ENCODE results near the gene C22orf31.

Gene C22orf31

DNA sequence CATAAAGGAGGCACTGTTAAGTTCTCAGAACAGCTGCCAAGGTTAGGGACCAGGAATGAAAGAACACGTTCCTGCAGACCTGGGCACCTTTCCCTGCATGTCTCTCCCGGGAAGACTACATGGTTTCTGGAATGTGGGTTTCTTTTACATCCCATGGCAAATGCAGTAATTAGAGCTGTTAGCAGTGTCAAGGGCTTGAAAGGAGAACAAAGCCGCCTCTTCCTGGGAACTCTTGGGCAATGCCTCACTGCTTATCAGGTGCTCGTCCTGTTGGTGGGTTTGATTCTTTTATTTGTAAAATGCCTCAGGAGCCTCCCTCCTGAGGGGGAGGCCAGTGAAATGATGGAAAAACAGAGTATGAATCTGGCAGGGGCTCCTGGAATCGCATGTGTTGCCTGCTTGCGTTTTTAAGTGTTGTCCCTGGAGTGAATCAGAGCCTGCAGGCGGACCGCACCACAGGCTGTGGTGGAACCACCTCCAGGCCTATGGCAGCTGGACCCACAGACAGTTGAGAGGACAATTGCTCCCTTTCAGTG lies 723 bp upstream of the C22orf31 start (continued):
- no peak for TF ChIP-seq ZNF23 (tag by site-specific recombination; IDR thresholded peaks at IDR 0.05; ENCODE audit: borderline replicate concordance)
- TF ChIP-seq, protein P1, sequence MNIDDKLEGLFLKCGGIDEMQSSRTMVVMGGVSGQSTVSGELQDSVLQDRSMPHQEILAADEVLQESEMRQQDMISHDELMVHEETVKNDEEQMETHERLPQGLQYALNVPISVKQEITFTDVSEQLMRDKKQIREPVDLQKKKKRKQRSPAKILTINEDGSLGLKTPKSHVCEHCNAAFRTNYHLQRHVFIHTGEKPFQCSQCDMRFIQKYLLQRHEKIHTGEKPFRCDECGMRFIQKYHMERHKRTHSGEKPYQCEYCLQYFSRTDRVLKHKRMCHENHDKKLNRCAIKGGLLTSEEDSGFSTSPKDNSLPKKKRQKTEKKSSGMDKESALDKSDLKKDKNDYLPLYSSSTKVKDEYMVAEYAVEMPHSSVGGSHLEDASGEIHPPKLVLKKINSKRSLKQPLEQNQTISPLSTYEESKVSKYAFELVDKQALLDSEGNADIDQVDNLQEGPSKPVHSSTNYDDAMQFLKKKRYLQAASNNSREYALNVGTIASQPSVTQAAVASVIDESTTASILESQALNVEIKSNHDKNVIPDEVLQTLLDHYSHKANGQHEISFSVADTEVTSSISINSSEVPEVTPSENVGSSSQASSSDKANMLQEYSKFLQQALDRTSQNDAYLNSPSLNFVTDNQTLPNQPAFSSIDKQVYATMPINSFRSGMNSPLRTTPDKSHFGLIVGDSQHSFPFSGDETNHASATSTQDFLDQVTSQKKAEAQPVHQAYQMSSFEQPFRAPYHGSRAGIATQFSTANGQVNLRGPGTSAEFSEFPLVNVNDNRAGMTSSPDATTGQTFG (tag by site-specific recombination; IDR thresholded peaks at IDR 0.05; ENCODE audit: borderline replicate concordance) = no peak
- TF ChIP-seq MZF1 (tag by site-specific recombination; IDR thresholded peaks at IDR 0.05; ENCODE audit: borderline replicate concordance) = no peak
- no peak for TF ChIP-seq ZNF792 (tag by site-specific recombination; IDR thresholded peaks at IDR 0.05)
- no peak for TF ChIP-seq ZNF214 (tag by site-specific recombination; IDR thresholded peaks at IDR 0.05; ENCODE audit: borderline replicate concordance)
- TF ChIP-seq, protein P2, sequence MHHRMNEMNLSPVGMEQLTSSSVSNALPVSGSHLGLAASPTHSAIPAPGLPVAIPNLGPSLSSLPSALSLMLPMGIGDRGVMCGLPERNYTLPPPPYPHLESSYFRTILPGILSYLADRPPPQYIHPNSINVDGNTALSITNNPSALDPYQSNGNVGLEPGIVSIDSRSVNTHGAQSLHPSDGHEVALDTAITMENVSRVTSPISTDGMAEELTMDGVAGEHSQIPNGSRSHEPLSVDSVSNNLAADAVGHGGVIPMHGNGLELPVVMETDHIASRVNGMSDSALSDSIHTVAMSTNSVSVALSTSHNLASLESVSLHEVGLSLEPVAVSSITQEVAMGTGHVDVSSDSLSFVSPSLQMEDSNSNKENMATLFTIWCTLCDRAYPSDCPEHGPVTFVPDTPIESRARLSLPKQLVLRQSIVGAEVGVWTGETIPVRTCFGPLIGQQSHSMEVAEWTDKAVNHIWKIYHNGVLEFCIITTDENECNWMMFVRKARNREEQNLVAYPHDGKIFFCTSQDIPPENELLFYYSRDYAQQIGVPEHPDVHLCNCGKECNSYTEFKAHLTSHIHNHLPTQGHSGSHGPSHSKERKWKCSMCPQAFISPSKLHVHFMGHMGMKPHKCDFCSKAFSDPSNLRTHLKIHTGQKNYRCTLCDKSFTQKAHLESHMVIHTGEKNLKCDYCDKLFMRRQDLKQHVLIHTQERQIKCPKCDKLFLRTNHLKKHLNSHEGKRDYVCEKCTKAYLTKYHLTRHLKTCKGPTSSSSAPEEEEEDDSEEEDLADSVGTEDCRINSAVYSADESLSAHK (tag by site-specific recombination; IDR thresholded peaks at IDR 0.05) = peak; percentile 85
- no peak for TF ChIP-seq ZNF558 (tag by site-specific recombination; IDR thresholded peaks at IDR 0.05)
- TF ChIP-seq, protein P3, sequence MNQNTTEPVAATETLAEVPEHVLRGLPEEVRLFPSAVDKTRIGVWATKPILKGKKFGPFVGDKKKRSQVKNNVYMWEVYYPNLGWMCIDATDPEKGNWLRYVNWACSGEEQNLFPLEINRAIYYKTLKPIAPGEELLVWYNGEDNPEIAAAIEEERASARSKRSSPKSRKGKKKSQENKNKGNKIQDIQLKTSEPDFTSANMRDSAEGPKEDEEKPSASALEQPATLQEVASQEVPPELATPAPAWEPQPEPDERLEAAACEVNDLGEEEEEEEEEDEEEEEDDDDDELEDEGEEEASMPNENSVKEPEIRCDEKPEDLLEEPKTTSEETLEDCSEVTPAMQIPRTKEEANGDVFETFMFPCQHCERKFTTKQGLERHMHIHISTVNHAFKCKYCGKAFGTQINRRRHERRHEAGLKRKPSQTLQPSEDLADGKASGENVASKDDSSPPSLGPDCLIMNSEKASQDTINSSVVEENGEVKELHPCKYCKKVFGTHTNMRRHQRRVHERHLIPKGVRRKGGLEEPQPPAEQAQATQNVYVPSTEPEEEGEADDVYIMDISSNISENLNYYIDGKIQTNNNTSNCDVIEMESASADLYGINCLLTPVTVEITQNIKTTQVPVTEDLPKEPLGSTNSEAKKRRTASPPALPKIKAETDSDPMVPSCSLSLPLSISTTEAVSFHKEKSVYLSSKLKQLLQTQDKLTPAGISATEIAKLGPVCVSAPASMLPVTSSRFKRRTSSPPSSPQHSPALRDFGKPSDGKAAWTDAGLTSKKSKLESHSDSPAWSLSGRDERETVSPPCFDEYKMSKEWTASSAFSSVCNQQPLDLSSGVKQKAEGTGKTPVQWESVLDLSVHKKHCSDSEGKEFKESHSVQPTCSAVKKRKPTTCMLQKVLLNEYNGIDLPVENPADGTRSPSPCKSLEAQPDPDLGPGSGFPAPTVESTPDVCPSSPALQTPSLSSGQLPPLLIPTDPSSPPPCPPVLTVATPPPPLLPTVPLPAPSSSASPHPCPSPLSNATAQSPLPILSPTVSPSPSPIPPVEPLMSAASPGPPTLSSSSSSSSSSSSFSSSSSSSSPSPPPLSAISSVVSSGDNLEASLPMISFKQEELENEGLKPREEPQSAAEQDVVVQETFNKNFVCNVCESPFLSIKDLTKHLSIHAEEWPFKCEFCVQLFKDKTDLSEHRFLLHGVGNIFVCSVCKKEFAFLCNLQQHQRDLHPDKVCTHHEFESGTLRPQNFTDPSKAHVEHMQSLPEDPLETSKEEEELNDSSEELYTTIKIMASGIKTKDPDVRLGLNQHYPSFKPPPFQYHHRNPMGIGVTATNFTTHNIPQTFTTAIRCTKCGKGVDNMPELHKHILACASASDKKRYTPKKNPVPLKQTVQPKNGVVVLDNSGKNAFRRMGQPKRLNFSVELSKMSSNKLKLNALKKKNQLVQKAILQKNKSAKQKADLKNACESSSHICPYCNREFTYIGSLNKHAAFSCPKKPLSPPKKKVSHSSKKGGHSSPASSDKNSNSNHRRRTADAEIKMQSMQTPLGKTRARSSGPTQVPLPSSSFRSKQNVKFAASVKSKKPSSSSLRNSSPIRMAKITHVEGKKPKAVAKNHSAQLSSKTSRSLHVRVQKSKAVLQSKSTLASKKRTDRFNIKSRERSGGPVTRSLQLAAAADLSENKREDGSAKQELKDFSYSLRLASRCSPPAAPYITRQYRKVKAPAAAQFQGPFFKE (tag by site-specific recombination; IDR thresholded peaks at IDR 0.05; ENCODE audit: borderline replicate concordance) = no peak
- TF ChIP-seq IKZF3 (tag by site-specific recombination; IDR thresholded peaks at IDR 0.05) = 0 out of 2 replicates have a peak, but pooled peaks have one; percentile 16
- TF ChIP-seq ZNF121 (tag by site-specific recombination; IDR thresholded peaks at IDR 0.05) = no peak
- TF ChIP-seq ZBTB48 (tag by site-specific recombination; IDR thresholded peaks at IDR 0.05) = peak; percentile 75
- TF ChIP-seq, protein P4, sequence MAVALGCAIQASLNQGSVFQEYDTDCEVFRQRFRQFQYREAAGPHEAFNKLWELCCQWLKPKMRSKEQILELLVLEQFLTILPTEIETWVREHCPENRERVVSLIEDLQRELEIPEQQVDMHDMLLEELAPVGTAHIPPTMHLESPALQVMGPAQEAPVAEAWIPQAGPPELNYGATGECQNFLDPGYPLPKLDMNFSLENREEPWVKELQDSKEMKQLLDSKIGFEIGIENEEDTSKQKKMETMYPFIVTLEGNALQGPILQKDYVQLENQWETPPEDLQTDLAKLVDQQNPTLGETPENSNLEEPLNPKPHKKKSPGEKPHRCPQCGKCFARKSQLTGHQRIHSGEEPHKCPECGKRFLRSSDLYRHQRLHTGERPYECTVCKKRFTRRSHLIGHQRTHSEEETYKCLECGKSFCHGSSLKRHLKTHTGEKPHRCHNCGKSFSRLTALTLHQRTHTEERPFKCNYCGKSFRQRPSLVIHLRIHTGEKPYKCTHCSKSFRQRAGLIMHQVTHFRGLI (tag by site-specific recombination; IDR thresholded peaks at IDR 0.05) = no peak
- no peak for TF ChIP-seq ZFP3 (tag by site-specific recombination; IDR thresholded peaks at IDR 0.05; ENCODE audit: low read depth)
- TF ChIP-seq REPIN1 (tag by site-specific recombination; IDR thresholded peaks at IDR 0.05; ENCODE audit: low read depth) = no peak
- no peak for TF ChIP-seq OSR2 (tag by site-specific recombination; IDR thresholded peaks at IDR 0.05)
